Stimulated activated CD4-positive, alpha-beta T cell treated with anti-CD3 and anti-CD28 coated beads, Interleukin-15, amount 100 ng/mL, for 24 hours (primary cell): ENCODE results near the gene ZWILCH.

Experiments used
- DNase-seq: peaks from one replicate; pipeline ENCODE4 v3.0.0-alpha.2; 2020

Gene ZWILCH

GRCh38 chr15:66558271-66558670 lies 53.1 kb downstream of the ZWILCH start:
- no peak for DNase-seq

GRCh38 chr15:66560856-66561525 lies 55.9 kb downstream of the ZWILCH start:
- DNase-seq, result no peak

GRCh38 chr15:66563126-66563525 lies 58.0 kb downstream of the ZWILCH start:
- DNase-seq, result no peak

GRCh38 chr15:66563566-66564110 lies 58.5 kb downstream of the ZWILCH start:
- DNase-seq, result no peak

- no peak for DNase-seq
Measured at GRCh38 chr15:66564136-66565041, 59.3 kb downstream of the ZWILCH start.

- DNase-seq, result no peak
Measured at GRCh38 chr15:66565141-66565641, 60.1 kb downstream of the ZWILCH start.

GRCh38 chr15:66565741-66566144 lies 60.6 kb downstream of the ZWILCH start, which contains the start of gene LCTL:
Gene LCTL, minus strand, starts transcription at chr15:66565998. Its CDS starts 633 bp downstream, at chr15:66565365.
- DNase-seq, result no peak

GRCh38 chr15:66566963-66567531 lies 61.9 kb downstream of the ZWILCH start:
- peak; percentile 63 for DNase-seq

GRCh38 chr15:66567897-66568296 lies 62.8 kb downstream of the ZWILCH start:
- no peak for DNase-seq

- no peak for DNase-seq
Measured at GRCh38 chr15:66569461-66570137, 64.5 kb downstream of the ZWILCH start.

GRCh38 chr15:66570327-66570726 lies 65.2 kb downstream of the ZWILCH start:
- no peak for DNase-seq

- no peak for DNase-seq
Measured at GRCh38 chr15:66570842-66571478, 65.8 kb downstream of the ZWILCH start.

- no peak for DNase-seq
Measured at GRCh38 chr15:66572146-66572545, 67.0 kb downstream of the ZWILCH start.

- no peak for DNase-seq
Measured at GRCh38 chr15:66573348-66573718, 68.2 kb downstream of the ZWILCH start.

GRCh38 chr15:66573719-66574595 lies 68.8 kb downstream of the ZWILCH start:
- no peak for DNase-seq

GRCh38 chr15:66574596-66574950 lies 69.4 kb downstream of the ZWILCH start:
- no peak for DNase-seq

- no peak for DNase-seq
Measured at GRCh38 chr15:66578286-66578875, 73.3 kb downstream of the ZWILCH start.

- DNase-seq, result no peak
Measured at GRCh38 chr15:66580643-66581042, 75.5 kb downstream of the ZWILCH start.

GRCh38 chr15:66581972-66582537 lies 76.9 kb downstream of the ZWILCH start:
- no peak for DNase-seq
